IMR-90 (cell line): ENCODE results near the gene RGS3.
A peak's percentile ranks its signal among the peaks of the same experiment; 100 is the strongest.

Experiments
- CEBPB ChIP-seq: IDR thresholded peaks from 2 replicates; pipeline ENCODE4 v1.6.1; 2012; ENCODE audit warnings: low read depth, low read length, improper control_type of control experiment
- CHD1 ChIP-seq: IDR thresholded peaks from 2 replicates; pipeline ENCODE4 v1.6.1; 2012; ENCODE audit warnings: low read depth, low read length, improper control_type of control experiment
- CTCF ChIP-seq: conservative IDR thresholded peaks from 2 replicates; pipeline ENCODE4 v1.5.1; 2012; ENCODE audit warnings: mild to moderate bottlenecking, low read depth, low read length, improper control_type of control experiment
- ELK1 ChIP-seq: fragments of 150-350 bp; IDR thresholded peaks from 2 replicates; pipeline ENCODE4 v1.6.1; 2016; ENCODE audit warnings: low read depth, mild to moderate bottlenecking, low read length, moderate library complexity, borderline replicate concordance
- MAFK ChIP-seq: IDR thresholded peaks from 2 replicates; pipeline ENCODE4 v1.6.1; 2012; ENCODE audit warnings: low read depth, low read length, improper control_type of control experiment
- MXI1 ChIP-seq: IDR thresholded peaks from 2 replicates; pipeline ENCODE4 v1.6.1; 2012; ENCODE audit warnings: low read depth, mild to moderate bottlenecking, low read length, moderate library complexity, borderline replicate concordance
- POLR2A ChIP-seq: IDR thresholded peaks from 2 replicates; pipeline ENCODE4 v1.6.1; 2012; ENCODE audit warnings: mild to moderate bottlenecking, low read depth, low read length
- RAD21 ChIP-seq: IDR thresholded peaks from 2 replicates; pipeline ENCODE4 v1.6.1; 2012; ENCODE audit warnings: low read length, improper control_type of control experiment
- RCOR1 ChIP-seq: IDR thresholded peaks from 2 replicates; pipeline ENCODE4 v1.6.1; 2012; ENCODE audit warnings: mild to moderate bottlenecking, low read length, improper control_type of control experiment; ENCODE audit not compliant: insufficient replicate concordance
- SMC3 ChIP-seq: fragments of 150-350 bp; IDR thresholded peaks from 2 replicates; pipeline ENCODE4 v1.6.1; 2016; ENCODE audit warnings: low read depth, mild to moderate bottlenecking, antibody characterized with exemption, low read length, moderate library complexity
- USF2 ChIP-seq: fragments of 150-350 bp; IDR thresholded peaks from 2 replicates; pipeline ENCODE4 v1.6.1; 2017; ENCODE audit warnings: mild to moderate bottlenecking, antibody characterized with exemption, low read length, low read depth

- TF ChIP-seq RCOR1 (no peak), CTCF (no peak), POLR2A (no peak), MXI1 (no peak), MAFK (no peak), CEBPB (no peak), ELK1 (no peak), RAD21 (no peak), CHD1 (no peak), SMC3 (no peak), USF2 (peak; percentile 79; the same call in 1 of the 2 replicates)
Measured at GRCh38 chr9:113604393-113604792, 140.9 kb downstream of the RGS3 start.
